NCI-H226 (cell line): ENCODE results near the gene KRT76.

Experiments
- DNase-seq: peaks from one replicate; pipeline ENCODE4 v3.0.0-alpha.2; 2015

KRT76 gene

DNA sequence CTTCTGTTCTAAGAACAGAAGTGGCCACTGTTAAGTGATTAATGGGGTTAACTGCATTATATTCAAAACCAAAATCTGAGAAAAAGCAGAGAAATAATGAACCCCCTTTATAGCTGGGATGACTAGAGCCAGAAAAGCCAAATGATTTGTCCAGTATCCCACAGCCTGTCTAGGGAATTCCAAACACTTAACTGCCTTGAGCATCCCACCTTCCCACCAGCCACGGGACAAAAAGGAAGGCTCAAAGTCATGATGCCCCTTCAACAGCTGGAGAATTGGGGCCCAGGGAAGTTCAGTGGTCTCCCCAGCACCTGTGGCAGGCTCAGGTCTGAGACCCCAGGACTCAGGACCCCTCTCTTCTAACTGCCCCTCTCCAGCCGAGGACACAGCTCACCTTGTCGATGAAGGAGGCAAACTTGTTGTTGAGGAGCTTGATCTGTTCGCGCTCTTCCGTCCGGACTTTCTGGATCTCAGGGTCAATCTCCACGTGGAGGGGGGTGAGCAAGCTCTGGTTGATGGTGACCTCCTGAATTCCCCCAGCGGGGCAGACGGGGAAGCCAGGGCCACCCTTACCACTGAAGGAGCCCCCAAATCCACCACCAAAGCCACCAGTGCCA, 36.2 kb upstream of the KRT76 start:
- DNase-seq: no peak

DNA sequence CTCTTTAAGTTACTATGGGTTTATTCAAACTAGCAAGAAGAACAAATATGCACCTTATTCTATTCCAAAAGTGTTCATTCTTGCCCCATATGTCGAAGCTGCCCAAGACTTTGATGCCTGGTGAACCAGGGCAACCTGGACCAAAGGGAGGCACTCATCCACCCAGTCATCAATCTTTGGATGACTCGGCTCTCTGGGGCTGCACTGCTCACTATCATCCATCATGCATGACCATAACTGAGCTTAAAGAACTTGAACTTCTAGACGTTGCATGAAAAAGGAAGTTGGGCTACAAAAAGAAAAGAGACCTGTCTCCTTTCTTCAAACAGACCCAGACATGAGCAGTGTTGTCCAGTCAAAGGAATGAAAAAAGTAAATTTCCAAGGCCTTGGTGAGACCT, 35.6 kb upstream of the KRT76 start:
- DNase-seq: peak; percentile 49

DNA sequence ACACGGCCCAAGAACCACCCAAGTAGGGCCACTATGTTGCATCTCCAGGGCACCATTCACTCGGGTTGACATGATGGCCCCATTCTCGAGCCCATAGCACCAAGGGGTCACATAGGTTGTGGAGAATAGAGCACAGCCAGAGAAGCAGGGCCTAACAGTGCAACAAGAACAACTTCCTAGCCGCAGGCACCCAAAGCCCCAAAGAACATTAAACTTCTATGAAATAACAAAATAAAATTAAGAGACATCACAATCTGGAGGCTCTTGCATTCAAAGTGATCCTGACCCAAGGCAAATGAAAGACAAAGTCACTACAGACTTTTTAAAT, 34.9 kb upstream of the KRT76 start:
- no peak for DNase-seq

DNA sequence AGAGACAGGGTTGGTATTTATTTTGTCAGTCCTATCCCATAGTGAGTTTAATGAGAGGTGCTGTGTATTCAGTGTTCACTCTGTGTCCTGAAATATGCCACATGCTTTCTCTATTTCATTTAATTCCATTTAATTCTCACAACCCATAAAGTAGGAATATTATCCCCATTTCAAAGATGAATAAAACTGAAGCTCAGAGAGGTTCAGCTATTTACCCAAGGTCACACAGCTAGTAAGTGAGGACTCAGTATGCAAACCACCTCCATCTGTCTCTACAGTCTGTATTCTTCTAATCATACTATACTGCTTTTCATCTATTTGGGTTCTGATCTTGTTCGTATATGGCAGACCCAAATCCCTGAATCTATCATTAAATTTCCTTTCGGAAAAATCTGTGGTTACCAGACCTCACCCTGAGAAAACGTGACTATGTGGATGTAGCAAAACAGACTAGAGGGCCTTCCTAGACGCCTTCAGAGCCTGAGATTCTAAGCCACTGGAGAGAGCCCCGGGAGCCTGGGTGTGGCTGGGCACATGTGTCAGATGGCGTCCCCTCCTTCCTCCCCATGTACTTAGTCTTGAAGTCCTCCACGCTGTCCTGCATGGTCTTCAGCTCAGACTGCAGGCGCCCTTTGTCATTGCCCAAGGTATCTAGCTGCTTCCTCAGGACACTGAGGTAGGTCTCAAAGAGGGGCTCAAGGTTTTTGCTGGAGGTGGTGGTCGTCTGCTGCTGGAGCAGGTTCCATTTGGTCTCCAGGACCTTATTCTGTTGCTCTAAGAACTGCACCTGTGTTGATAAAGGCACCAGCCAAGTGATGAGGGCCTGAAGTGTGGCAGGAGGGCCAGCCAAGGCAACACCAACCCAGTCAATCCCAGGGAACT, 34.3 kb upstream of the KRT76 start:
- no peak for DNase-seq

DNA sequence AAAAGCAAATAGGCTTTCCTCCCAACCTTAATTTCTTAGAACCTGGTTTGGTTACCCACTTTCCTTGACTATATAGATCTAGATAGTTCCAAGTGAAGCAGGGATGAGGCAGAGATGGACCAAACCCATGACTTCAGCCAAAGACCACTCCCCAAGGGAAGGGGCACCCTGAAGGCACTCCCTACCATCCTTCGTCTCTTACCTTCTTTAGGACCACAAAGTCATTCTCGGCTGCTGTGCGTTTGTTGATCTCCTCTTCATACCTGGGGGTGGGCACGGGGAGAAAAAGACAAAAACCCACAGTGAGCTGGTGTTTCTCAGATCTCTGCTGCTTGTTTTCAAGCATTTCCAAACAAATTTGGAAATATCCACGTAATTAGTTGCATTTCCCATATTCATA, 33.4 kb upstream of the KRT76 start:
- no peak for DNase-seq

DNA sequence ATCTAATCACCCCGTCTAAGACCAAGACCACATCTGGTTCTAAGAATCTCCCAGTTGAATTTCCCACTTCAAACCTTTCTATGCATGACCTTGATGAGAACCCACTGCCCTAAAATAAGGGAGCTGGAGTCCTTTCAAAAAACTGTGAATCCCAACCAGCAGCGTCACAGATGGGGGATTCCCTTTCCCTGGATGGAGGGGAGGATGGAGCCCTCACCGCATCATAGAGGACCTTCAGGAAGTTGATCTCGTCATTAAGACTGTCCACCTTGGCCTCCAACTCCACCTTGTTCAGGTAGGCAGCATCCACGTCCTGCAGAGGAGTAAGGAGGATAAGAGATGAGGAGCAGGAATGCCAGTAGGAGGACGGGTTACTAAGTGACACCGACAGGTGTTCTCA, 32.0 kb upstream of the KRT76 start:
- no peak for DNase-seq

DNA sequence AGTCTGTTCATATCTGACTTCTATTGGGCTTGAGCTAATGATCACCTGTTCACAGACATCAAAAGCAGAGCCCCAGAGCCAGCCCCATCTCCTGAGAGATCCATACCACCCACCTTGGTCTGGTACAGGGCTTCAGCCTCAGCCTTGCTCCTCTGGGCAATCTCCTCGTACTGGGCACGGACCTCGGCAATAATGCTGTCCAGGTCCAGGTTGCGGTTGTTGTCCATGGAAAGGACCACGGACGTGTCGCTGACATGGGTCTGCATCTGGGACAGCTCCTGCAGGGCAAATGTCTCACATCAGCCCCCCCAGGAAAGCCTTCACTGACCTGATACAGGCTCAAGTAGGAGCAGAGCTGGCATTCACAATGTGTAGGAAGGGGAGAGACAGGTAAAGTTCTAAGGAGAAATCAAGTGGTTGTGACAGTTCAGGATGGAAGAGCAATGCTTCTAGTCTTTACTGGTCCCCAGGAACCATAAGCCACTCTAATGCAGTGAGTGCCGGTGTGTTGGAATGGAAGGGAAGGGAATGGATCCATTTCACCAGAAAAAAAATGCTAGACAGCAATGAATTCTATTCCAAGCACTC, 31.5 kb upstream of the KRT76 start:
- DNase-seq: no peak

DNA sequence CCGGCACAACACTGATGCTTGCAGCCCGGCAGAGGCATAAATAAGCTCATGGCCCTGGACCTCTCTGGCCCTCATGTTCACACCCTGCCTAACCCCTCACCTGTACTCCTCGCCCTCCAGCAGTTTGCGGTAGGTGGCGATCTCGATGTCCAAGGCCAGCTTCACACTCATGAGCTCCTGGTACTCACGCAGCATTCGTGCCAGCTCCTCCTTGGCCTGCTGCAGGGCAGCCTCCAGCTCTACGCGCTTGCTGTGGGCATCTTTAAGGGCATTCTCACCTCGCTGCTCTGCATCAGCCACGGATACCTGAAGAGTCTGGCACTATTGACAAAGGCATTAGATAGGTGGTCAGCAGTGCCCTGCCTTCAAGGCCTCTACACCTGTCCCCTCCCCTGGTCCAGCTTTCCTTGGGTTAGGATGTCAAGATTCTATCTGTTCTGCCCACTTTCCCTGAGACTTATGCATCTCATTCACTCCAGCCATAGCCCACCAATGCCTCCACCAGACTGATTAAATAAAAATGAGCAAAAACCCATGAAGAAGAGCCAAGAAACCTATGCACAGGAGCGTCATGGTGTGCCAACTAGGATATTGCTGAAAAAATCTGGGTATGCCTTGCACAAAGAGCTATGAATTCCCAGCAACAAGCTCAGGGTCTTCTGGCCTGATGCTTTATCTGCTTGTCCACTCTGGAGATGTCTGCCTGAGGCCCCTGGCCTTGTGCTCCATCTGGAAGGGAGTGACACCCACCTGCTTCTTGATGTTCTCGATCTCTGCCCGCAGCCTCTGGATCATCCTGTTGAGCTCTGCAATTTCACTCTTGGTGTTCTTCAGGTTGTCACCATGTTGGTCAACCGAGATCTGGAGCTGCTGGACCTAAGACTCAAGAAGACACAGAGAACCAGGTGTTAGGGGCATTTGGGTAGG, 30.7 kb upstream of the KRT76 start:
- DNase-seq: no peak

DNA sequence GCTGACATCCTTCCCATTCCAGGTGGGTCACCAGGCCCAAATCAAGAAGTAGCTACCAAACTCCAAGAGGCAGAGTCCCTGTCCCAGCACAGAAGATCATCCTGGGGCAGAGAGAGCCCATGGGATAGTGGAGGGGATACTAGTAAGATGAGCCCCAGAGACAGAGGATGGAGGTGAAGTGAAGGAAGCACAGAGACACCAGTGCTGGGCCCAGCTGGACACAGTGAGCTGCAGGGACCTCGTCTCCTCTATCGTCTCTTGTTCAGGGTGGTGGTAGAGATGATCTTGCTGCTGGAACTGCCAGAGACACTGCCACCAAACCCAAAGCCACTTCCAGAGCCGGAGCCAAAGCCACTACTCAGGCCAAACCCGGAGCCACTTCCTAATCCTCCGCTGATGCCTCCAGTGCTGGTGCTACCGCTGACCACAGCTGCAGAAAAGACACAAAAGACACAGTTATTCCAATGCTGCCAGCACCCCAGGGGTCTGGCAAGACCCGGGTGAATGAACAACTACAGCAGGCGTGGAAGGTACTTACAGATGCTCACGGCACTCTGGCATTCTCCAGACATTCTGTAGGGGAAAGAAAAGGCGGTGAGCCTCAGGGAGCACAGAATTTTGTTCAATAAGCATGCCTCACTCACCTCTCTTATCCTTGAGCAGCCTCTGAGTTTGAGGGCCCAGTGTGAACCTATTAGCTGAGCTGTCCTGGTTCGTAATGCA, 29.8 kb upstream of the KRT76 start:
- DNase-seq: no peak

DNA sequence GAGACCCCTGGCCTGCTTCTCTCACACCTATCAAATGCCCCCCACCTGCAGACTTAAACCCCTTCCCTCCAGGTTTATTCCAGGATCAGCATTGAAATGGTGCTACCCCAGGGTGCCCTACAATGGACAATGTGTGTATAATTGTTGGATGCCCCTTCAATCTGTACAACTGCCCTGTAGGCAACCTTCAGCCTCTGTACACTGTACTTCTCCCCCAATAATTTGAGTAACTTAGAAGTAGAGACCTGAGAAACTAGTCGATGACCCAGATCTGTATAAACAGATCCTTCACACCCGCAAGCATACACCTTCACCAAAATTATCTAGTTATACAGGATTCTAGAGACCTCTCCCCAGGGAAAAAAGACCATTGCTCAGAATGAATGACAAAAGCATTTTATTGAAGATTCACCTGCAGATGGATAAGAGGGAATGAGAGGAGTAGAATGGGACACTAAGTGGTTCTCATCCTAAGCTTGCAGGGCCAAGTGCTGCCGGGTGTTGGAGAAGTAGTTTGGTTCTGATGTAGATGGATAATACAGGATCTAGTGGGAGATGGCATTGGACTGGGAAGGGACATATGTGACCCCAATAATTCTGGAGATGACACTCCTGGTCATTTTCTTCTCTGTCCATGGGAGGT, 29.1 kb upstream of the KRT76 start:
- no peak for DNase-seq

DNA sequence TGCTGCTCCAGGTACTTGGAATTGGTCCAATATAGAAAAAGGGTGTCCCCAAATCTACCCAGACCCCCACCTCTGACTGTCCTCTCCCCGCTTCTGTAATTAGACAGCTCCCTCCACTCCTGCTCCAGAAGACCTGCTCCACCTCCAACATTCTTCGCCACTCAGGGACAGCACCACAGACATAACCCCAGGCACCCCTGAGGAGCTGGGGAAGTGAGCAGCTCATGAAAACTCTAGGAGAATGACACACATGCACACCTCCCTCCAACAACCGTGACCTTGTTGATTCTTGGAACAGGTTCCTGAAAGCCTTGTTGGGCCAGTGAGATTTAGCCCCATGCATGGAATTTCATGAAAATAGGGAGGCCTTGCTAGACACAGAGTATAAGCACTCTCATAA, 28.6 kb upstream of the KRT76 start:
- DNase-seq: peak; percentile 70

DNA sequence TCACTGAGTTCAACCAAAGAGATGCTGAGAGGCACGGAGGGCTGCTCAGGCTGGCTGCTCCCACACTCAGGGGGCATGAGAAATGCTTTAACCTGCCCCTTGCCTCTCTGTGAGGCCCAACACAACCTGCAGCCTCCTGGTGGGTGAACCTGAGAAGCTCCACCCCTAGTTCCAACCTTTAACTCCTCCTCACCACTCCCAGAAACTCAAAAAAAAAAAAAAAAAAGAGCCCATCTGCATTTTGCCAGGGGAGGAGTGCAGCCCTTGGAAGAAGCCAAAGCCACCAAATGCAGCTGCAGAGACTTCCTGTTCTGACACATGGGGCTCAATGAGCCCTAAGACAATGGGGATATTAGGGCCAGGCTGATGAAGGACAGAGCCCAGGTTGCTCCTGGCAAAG, 27.9 kb upstream of the KRT76 start:
- no peak for DNase-seq

DNA sequence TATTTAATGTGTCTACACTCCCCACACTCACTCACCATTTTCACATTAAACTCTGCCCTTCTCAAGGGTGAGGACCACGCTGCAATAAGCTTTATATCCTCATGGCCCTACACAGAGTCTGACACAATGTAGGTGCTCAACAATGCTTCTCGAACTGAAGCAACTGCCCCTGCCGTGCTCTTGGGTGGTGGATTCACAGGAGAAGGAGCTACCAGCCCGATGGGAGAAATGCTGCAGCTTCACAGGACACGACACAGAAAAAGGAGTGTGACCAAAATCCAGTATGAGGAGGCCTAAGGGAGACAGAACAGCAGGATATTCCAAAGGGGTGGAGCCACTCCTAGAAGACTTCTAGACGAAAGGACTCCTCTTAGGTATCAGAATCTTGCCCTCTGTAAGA, 25.3 kb upstream of the KRT76 start:
- DNase-seq: no peak

DNA sequence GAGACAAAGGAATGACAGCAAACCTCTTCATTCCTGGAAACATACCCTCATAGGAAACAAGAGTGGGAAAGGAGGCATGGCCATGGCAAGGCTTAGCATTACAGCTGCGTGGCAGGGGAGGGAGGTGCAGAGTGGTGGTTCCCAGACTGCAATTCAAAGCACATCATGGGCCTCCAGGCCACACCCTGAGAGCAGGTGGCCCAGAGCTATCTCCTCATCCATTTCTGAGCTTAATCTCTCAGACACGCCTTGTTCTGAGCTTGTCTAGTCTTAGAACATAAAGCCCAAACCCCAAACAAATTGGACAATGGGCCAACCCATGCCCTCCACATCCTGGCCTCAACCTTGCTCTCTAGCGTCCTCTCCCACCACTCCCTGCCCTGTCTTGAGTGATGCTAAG, 24.6 kb upstream of the KRT76 start:
- DNase-seq: no peak

DNA sequence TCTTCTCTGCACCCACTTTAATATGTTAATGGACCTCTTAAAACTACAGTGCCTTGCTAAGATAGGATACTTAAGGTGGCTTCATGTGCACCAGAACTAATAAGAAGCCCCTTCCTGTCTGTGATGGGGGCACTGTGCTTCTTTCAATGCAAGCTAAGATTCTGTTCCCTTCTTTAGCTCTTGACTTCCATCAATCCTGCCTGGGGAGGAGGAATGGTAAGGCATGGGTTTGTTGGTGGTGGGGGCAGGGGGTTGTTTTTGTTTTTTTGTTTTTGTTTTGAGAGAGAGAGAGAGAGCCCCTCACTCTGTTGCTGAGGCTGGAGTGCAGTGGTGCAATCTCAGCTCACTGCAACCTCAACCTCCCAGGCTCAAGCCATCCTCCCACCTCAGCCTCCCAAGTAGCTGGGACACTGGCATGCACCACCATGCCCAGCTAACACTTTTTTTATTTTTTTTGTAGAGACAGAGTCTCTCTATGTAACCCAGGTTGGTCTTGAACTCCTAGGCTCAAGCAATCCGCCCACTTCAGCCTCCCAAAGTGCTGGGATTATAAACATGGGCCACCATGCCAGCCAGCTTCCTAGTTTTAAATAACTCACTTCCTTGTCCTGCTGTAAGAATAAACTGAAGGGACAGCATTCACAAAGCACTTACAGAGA, 23.2 kb upstream of the KRT76 start:
- no peak for DNase-seq

DNA sequence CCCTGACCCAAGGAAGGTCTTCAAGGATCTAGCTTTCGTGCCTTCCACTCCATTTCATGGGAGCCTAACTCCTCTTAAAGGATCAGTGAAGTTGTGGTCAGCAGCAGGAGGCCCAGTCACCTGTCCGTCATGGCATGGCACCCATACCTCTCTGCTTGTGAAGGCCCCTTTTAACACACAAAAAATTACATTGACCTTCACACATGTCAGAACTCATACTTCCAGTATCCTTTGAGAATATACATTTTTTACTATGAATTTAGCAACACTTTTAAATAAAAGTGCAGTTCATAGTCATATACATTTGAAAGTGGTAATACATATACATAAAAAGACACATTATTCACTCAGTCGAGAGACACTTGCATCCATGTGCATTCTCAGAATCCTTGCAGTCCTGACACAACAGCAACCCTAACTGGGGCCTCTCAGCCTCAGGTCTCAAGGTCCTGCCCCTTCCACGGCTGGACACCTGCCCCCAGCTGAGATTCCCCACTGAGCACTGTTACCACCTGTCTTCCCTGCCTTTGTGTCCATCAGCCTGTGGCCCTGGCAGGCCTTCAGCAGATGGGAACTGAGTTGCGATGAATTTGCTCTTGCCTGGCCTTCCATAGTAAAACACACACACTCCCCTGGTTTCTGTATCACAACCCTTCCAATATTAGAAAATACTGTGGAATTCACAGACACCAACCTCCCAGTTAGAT, 22.5 kb upstream of the KRT76 start:
- DNase-seq: no peak

DNA sequence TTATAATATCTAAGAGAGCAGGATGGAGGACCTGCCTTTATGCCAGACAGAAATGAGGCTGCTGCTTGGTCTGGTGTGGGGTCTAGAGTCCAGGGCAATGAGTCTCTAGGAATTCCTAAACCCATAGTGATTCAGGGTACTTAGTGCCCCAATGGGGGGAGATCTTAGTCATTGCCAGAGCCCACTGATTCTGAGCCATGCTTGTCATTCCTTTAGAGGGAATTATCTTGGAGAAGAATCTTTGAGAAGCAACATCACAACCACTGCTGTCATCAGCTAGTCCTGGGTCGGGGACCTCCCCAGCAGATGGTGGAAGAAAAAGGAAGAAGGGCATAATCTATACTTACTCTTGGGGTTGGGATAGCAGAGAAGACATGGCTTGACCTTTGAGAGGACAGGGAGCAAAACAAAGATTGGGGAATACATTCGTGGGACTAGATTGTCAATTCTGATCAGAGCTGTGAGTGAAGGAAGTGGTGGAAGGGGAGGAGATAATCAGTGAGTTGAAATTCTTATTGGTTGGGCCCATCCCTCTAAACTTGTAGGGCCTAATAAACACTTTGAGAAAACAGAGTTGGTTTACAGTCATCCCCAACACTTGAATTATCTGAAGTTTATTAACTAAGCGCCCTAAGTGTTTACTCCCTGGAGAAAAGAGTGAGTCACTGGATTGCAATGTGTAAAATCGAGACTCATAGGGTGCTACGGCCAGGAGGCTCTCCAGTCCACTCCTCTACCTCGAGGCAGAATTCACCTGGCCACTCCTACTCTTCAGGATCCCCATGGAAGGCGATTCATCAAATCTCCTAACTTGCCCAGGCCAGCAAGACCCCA, 21.7 kb upstream of the KRT76 start:
- peak; percentile 97 for DNase-seq

DNA sequence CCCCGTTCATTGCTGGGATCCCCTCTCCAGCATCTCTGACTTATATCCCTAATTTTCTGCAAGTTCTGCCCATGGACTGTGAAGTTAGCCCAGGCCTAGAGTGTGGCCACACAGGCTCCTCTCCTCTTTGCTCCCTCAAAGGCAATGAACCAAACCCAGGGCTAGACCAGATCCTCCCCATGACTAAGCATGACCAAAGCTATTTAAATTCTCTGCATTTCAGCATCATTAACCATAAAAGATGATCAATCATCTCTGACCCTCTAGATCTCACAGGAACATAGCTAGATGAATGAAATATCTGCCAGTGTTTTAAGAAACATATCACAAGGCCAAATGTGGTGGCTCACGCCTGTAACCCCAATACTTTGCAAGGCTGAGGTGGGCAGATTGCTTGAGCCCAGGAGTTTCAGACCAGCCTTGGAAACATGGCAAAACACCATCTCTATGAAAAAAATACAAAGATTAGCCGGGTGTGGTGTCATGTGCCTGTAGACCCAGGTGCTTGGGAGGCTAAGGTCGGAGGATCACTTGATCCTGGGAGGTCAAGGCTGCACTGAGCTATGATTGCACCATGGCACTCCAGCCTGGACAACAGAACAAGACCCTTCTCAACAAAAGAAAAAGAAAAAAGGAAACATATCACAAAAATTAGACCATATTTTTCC, 21.0 kb upstream of the KRT76 start:
- DNase-seq: peak; percentile 61

DNA sequence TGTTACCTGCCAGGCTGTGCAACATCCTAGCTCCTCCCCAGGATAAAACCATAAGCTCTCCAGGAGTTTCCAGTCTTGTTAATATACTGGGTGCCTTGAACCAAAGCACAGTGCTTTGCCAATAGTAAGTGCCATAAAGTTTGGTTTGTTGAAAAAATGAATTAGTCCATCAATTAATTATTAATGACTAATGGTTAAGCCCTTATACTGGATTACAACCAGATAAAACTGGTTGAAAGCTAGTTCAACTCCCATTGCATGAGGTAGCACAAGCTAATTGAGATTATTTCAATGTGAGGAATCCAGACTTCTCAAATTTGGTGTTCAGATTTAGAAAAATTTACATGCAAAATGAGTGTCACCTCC, 20.4 kb upstream of the KRT76 start:
- no peak for DNase-seq
